LNCaP clone FGC (cell line): ENCODE measurements around the gene ZNF521.

ENCODE experiments used
- DNase-seq: peaks from one replicate; pipeline ENCODE4 v3.0.0-alpha.2; 2011; ENCODE audit warnings: low read depth
- H3K4me3 ChIP-seq: 2 replicates; pipeline ENCODE4 v1.5.1; 2011; ENCODE audit warnings: mild to moderate bottlenecking, low read depth, low read length, control low read depth
- CTCF ChIP-seq: IDR thresholded peaks from 2 replicates; pipeline ENCODE4 v1.5.1; 2012; ENCODE audit warnings: mild to moderate bottlenecking; ENCODE audit not compliant: control insufficient read depth, insufficient read depth; ENCODE audit errors: extremely low read depth

Gene ZNF521

GRCh38 chr18:25067275-25068025, 284.5 kb downstream of the ZNF521 start:
- no peak for DNase-seq
- no peak overlapping the region for H3K4me3 ChIP-seq
- TF ChIP-seq CTCF, result no peak

- TF ChIP-seq CTCF, result no peak
- no peak for DNase-seq
- no peak overlapping the region for H3K4me3 ChIP-seq
These were observed 285.4 kb downstream of the ZNF521 start for GRCh38 chr18:25066516-25066915.

DNA sequence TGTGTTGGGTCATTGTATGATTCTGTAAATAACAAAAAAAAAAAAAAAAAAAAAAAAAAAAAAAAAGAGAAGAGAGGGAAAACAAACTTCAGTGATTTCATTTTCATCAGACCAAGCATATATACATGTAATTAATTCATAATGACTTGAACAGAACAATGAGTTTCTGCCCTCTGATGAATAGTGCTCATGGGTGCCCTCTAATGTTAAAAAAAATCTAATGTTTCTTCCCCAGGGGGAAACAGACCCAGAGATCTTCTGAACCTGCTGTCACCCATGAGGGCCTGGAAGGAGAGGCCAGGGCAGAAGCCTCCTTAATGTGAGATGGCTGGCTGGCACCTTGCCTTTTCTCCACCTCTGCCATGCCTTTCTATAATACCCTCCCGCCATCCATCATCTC, 289.2 kb downstream of the ZNF521 start:
- H3K4me3 ChIP-seq, result no peak overlapping the region
- TF ChIP-seq CTCF, result peak; percentile 30
- DNase-seq, result no peak

- no peak overlapping the region for H3K4me3 ChIP-seq
- no peak for TF ChIP-seq CTCF
- DNase-seq, result no peak
These were observed 290.6 kb downstream of the ZNF521 start for GRCh38 chr18:25061395-25061794.

DNA sequence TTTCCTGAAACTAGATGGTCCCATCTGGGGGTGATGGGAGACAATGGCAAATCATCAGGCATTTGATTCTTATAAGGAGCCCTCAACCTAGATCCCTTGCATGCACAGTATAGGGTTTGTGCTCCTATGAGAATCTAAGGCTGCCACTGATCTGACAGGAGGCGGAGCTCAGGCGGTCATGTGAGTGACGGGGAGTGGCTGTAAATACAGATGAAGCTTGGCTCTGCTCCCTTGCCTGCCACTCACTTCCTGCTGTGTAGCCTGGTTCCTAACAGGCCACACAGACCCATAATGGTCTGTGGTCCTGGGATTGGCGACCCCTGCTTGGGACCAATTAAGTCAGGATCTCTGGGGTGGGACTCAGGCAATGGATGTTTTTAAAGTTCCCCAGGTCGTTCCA, 293.4 kb downstream of the ZNF521 start:
- TF ChIP-seq CTCF, result no peak
- DNase-seq, result no peak
- no peak overlapping the region for H3K4me3 ChIP-seq

DNA sequence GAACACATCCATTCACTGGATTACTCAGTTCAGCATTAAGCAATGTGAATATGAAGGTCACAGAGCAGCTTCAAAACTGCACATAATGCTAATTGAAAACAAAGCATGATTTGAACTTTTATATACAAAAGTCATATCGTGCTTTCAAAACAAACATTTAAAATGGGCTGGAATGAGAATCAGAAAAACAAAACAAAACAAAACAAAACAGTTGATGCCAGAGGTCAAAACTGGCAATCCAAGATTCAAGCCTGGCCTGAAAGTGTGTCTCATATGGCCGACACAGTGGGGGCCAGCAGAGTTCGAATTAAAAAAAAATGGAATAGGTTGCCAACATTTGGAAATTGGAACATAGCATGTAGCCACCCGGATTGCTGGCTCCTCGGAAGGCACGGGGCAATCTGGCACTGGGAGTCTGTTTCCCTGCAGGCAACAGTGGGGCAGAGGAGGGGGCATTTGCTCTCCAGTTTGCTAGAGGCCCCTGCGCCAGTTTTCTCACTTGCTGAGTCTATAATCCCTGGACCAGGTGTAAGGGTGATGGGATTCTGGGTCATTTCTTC, 294.4 kb downstream of the ZNF521 start:
- no peak overlapping the region for H3K4me3 ChIP-seq
- no peak for DNase-seq
- TF ChIP-seq CTCF, result no peak

GRCh38 chr18:25056429-25056828, 295.5 kb downstream of the ZNF521 start:
- H3K4me3 ChIP-seq, result no peak overlapping the region
- no peak for TF ChIP-seq CTCF
- no peak for DNase-seq
